Measurements from ENCODE around the gene FKBP10. TPM values are rescaled to one million over a fixed set of nuclear protein-coding genes. Genes with fewer than 3 reads are reported as not detected.

Gene FKBP10
- total RNA-seq, 1 experiment from 2014 or later: 0.92 TPM

DNA sequence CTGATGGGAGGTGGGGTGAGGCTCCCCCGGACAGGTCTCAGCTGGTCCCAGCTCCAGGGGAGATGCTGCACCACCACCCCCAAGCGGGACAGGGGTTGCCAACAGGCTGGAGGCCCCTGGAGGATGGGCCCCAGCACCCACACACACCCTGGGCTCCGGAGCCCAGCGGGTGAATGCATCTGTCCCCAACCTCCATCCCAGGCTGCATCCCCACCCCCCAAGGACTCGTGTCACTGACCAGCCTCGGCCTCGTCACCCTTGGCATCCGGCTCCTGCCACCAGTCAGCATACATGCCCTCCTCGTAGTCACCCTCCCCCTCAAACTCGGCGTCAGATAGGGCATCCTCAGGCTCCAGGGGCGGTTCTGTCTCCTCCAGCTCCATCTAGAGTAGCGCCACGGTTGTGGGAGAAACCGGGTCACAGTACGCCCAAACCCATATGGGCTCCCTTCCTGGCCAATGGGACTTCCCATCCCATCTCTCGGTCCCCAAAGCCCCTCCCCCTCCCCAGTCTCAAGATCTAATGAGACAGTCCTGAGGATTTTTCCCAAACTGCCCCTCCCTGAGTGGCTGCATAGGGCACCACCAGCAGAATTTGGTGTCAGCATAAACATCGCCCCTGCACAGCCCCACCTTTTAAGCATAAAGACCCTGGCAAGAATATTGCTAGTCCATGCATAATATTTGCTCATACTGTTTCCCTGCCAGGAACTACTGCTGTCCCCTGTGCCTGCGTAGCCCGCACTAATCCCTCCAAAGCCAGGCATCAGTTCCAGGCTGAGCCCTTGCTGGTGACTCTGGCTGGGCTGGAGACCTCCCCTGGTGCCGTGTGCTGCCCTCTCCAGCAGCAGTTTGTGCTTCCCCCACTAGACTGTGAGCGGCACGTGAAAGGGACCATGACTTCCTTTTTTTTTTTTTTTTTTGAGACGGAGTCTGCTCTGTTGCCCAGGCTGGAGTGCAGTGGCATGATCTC is 9.5 kb upstream of the FKBP10 start:
- no peak overlapping the region for H3K27ac Mint-ChIP-seq (ENCODE audit: unreplicated experiment)
- peaks cover 42% of the 10 kb centered on the region for H3K4me1 Mint-ChIP-seq (ENCODE audit: low read depth, unreplicated experiment)
- BruUV-seq (replicated peaks): no TSS peak
- H3K27me3 Mint-ChIP-seq (ENCODE audit: unreplicated experiment): no peaks in the 10 kb centered on the region
- H3K36me3 Mint-ChIP-seq (ENCODE audit: insufficient read depth, unreplicated experiment): peaks cover 44% of the 10 kb centered on the region
- intact Hi-C loops (cut with micrococcal nuclease; ENCODE audit: unreplicated experiment): no loop called here
- no peak overlapping the region for H3K4me3 Mint-ChIP-seq (ENCODE audit: low read depth, unreplicated experiment)
- CTCF ChIA-PET: interaction anchor here (0.7 to 8.3 kb wide), 3 partner anchors 16 to 23 kb away, joined by 4 to 141 read pairs (median 15); partner anchors contain the start of gene JUP
- no peak for DNase-seq
- no peaks in the 10 kb centered on the region for H3K9me3 Mint-ChIP-seq (ENCODE audit: low read depth, unreplicated experiment)
- TF ChIP-seq, protein P1, sequence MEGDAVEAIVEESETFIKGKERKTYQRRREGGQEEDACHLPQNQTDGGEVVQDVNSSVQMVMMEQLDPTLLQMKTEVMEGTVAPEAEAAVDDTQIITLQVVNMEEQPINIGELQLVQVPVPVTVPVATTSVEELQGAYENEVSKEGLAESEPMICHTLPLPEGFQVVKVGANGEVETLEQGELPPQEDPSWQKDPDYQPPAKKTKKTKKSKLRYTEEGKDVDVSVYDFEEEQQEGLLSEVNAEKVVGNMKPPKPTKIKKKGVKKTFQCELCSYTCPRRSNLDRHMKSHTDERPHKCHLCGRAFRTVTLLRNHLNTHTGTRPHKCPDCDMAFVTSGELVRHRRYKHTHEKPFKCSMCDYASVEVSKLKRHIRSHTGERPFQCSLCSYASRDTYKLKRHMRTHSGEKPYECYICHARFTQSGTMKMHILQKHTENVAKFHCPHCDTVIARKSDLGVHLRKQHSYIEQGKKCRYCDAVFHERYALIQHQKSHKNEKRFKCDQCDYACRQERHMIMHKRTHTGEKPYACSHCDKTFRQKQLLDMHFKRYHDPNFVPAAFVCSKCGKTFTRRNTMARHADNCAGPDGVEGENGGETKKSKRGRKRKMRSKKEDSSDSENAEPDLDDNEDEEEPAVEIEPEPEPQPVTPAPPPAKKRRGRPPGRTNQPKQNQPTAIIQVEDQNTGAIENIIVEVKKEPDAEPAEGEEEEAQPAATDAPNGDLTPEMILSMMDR (IDR thresholded peaks at IDR 0.05; ENCODE audit: unreplicated experiment): no peak

- H3K9me3 Mint-ChIP-seq (ENCODE audit: low read depth, unreplicated experiment): no peaks in the 10 kb centered on the region
- TF ChIP-seq, protein P1 (IDR thresholded peaks at IDR 0.05; ENCODE audit: unreplicated experiment): no peak
- no peaks in the 10 kb centered on the region for H3K27me3 Mint-ChIP-seq (ENCODE audit: unreplicated experiment)
- no peak overlapping the region for H3K27ac Mint-ChIP-seq (ENCODE audit: unreplicated experiment)
- no peak overlapping the region for H3K4me3 Mint-ChIP-seq (ENCODE audit: low read depth, unreplicated experiment)
- no peak for DNase-seq
- peaks cover 25% of the 10 kb centered on the region for H3K4me1 Mint-ChIP-seq (ENCODE audit: low read depth, unreplicated experiment)
- H3K36me3 Mint-ChIP-seq (ENCODE audit: insufficient read depth, unreplicated experiment): peaks cover 41% of the 10 kb centered on the region
- BruUV-seq (replicated peaks): no TSS peak
- CTCF ChIA-PET: interaction anchor here (0.6 kb wide), 1 partner anchor 33 kb away, joined by 3 read pairs; no protein-coding TSS in a partner anchor
- intact Hi-C loops (cut with micrococcal nuclease; ENCODE audit: unreplicated experiment): no loop called here
Measured at GRCh38 chr17:41806685-41807445, 5.9 kb upstream of the FKBP10 start.

- TF ChIP-seq, protein P1 (IDR thresholded peaks at IDR 0.05; ENCODE audit: unreplicated experiment): no peak
- H3K9me3 Mint-ChIP-seq (ENCODE audit: low read depth, unreplicated experiment): no peaks in the 10 kb centered on the region
- intact Hi-C loops (cut with micrococcal nuclease; ENCODE audit: unreplicated experiment): no loop called here
- DNase-seq: no peak
- H3K4me1 Mint-ChIP-seq (ENCODE audit: low read depth, unreplicated experiment): peaks cover 33% of the 10 kb centered on the region
- peak overlapping the region; percentile 25 for H3K27ac Mint-ChIP-seq (ENCODE audit: unreplicated experiment)
- CTCF ChIA-PET: interaction anchor here (0.5 to 2.2 kb wide), 15 partner anchors 10 to 941 kb away, joined by 3 to 13 read pairs (median 3); partner anchors contain the start of gene JUP
- H3K4me3 Mint-ChIP-seq (ENCODE audit: low read depth, unreplicated experiment): peak overlapping the region; percentile 86
- no peaks in the 10 kb centered on the region for H3K27me3 Mint-ChIP-seq (ENCODE audit: unreplicated experiment)
- BruUV-seq (replicated peaks): no TSS peak
- peaks cover 39% of the 10 kb centered on the region for H3K36me3 Mint-ChIP-seq (ENCODE audit: insufficient read depth, unreplicated experiment)
Measured at GRCh38 chr17:41810659-41811548, 1.9 kb upstream of the FKBP10 start.
